ENCODE results near the gene MRPL32. TPM values are rescaled to one million over a fixed set of nuclear protein-coding genes. Genes with fewer than 3 reads are reported as not detected.

Gene MRPL32
- total RNA-seq, 4 donors from 2014 or later, result 30.2 to 58.8 (median 34.5) TPM

DNA sequence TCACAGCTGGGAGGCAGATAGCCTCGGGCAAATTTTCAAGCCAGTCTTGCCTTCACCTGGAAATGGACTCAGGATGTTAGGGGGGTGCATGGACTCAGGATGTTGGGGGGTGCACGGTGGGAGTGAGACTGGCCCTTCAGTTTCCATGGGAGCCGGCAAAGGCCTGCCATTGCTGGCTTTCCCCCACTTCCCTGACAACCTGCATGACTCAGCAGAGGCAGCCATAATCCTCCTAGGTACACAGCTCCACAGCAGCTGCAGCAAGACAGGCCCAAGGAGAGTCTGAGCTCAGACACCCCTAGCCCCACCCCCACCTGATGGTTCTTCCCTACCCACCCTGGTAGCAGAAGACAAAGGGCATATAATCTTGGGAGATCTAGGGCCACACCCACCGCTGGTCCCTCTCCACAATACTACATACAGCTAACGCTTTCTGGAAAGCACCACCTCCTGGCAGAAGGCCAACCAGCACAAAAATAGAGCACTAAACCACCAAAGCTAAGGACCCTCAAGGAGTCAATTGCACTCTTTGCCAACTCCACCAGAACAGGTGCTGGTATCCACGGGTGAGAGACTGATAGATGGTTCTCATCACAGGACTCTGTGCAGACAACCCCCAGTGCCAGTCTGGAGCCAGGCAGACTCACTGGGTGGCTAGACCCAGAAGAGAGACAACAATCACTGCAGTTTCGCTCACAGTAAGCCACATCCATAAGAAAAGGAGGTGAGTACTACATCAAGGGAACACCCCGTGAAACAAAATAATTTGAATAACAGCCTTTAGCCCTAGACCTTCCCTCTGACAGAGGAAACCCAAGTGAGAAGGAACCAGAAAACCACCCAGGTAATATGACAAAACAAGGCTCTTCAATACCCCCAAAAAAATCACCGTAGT is 38.6 kb upstream of the MRPL32 start:
- no peak overlapping the region for H3K27ac ChIP-seq
- TF ChIP-seq EP300 (IDR thresholded peaks at IDR 0.05), result no peak
- TF ChIP-seq POLR2A (IDR thresholded peaks at IDR 0.05), result no peak
- no peak for TF ChIP-seq CTCF (IDR thresholded peaks at IDR 0.05)
- peaks cover 0 to 9% (median 0%) of the 10 kb centered on the region in 4 donors for H3K9me3 ChIP-seq
- H3K27me3 ChIP-seq, result no peaks in the 10 kb centered on the region
- H3K4me1 ChIP-seq, result peaks cover 0 to 11% (median 3%) of the 10 kb centered on the region in 4 donors
- DNase-seq (ENCODE audit: low spot score in 2 of 2), result no peak
- 76 to 79% methylated on average over 9 of the region's 9 CpGs for WGBS, 2 donors
- no peaks in the 10 kb centered on the region for H3K36me3 ChIP-seq
- H3K4me3 ChIP-seq, result no peak overlapping the region

DNA sequence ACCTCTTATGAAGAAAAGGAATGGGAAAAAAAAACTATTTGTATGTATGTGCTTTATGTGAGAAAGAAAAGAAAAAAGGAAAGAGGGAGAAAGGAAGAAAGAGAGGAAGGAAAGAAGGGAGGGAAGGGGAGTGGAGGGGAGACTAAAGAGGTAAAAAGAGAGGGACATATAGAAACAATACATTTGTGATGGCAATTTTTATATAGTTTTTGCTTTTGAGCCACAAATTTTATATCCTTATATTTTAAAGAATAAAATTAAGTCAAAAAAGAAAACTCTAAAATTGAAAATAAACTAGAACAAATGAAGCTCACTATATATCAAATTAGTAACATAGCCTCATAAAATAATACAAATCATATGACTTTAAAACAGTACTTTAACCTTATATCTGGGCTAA is 31.3 kb upstream of the MRPL32 start:
- H3K27me3 ChIP-seq, result no peaks in the 10 kb centered on the region
- no peak overlapping the region for H3K27ac ChIP-seq
- DNase-seq (ENCODE audit: low spot score in 2 of 2), result no peak
- no peaks in the 10 kb centered on the region for H3K9me3 ChIP-seq
- H3K4me3 ChIP-seq, result no peak overlapping the region
- no peaks in the 10 kb centered on the region for H3K36me3 ChIP-seq
- H3K4me1 ChIP-seq, result no peaks in the 10 kb centered on the region
- TF ChIP-seq CTCF (IDR thresholded peaks at IDR 0.05) (no peak), EP300 (IDR thresholded peaks at IDR 0.05) (no peak), POLR2A (IDR thresholded peaks at IDR 0.05) (no peak)

GRCh38 chr7:42902331-42902730 is 29.8 kb upstream of the MRPL32 start:
- no peaks in the 10 kb centered on the region for H3K27me3 ChIP-seq
- H3K4me1 ChIP-seq, result no peaks in the 10 kb centered on the region
- no peaks in the 10 kb centered on the region for H3K9me3 ChIP-seq
- no peak for DNase-seq (ENCODE audit: low spot score in 2 of 2)
- no peak for TF ChIP-seq POLR2A (IDR thresholded peaks at IDR 0.05)
- no peak for TF ChIP-seq CTCF (IDR thresholded peaks at IDR 0.05)
- TF ChIP-seq EP300 (IDR thresholded peaks at IDR 0.05), result no peak
- no peaks in the 10 kb centered on the region for H3K36me3 ChIP-seq
- WGBS, 2 donors, result 54 to 56% methylated on average over 3 of the region's 3 CpGs
- H3K27ac ChIP-seq, result no peak overlapping the region
- no peak overlapping the region for H3K4me3 ChIP-seq

DNA sequence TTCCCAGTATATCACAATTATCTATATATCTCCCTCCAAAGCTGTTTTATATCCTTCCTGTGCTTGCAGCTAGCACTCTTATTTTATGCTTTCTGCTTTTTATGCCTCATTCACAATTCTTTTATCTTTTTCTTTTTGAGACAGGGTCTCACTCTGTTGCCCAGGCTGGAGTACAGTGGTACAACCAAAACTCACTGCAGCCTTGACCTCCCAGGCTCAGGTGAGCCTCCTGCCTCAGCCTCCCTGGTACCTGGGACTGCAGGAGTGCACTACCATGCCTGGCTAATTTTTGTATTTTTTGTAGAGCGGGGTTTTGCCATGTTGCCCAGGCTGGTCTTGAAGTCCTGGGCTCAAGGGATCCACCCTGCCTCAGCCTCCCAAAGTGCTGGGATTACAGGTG is 26.0 kb upstream of the MRPL32 start:
- H3K27ac ChIP-seq, result no peak overlapping the region
- DNase-seq (ENCODE audit: low spot score in 2 of 2), result no peak
- 100% methylated on average over 1 of the region's 1 CpG for whole genome bisulfite sequencing, 2 donors
- H3K4me3 ChIP-seq, result no peak overlapping the region
- no peaks in the 10 kb centered on the region for H3K36me3 ChIP-seq
- H3K4me1 ChIP-seq, result peaks cover 0 to 12% (median 7%) of the 10 kb centered on the region in 4 donors
- TF ChIP-seq CTCF (IDR thresholded peaks at IDR 0.05), result no peak
- no peak for TF ChIP-seq POLR2A (IDR thresholded peaks at IDR 0.05)
- no peak for TF ChIP-seq EP300 (IDR thresholded peaks at IDR 0.05)
- H3K9me3 ChIP-seq, result no peaks in the 10 kb centered on the region
- no peaks in the 10 kb centered on the region for H3K27me3 ChIP-seq

DNA sequence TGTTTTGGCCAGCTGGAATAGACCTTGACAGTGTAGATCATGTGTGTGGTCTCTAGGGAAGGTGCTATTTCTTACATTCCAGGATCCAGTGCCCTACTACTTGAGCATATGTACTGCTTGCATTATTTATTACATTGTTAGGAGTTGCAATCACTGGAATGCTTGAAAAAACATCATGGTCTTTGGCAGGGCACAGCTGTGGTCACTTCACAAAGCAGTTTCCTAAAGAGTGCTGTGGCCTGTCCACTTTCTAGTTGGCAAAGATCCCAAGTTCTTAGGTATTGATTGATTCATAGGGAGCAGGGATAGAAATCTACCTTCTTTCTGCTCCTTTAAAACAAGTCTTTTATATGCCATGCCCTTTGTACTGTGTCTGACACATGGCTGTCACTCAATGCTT is 24.9 kb upstream of the MRPL32 start:
- Histone ChIP-seq H3K4me3 (no peak overlapping the region), H3K4me1 (peaks cover 0 to 15% (median 9%) of the 10 kb centered on the region in 4 donors), H3K27me3 (no peaks in the 10 kb centered on the region), H3K9me3 (no peaks in the 10 kb centered on the region), H3K36me3 (no peaks in the 10 kb centered on the region), H3K27ac (no peak overlapping the region)
- DNase-seq (ENCODE audit: low spot score in 2 of 2), result no peak
- TF ChIP-seq CTCF (IDR thresholded peaks at IDR 0.05), result no peak
- TF ChIP-seq EP300 (IDR thresholded peaks at IDR 0.05), result no peak
- no peak for TF ChIP-seq POLR2A (IDR thresholded peaks at IDR 0.05)
